Mesenchymal stem cell (in vitro differentiated cells and primary cell): ENCODE measurements around the gene RNF13.

ENCODE experiments used
- DNase-seq: peaks from one replicate; pipeline ENCODE4 v3.0.0-alpha.2; 2013
- H2AFZ ChIP-seq: one replicate; pipeline ENCODE4 v1.6.1; 2013; ENCODE audit warnings: low read depth, mild to moderate bottlenecking, control low read depth, inconsistent platforms, low read length, moderate library complexity
- H2AK5ac ChIP-seq: 2 replicates; pipeline ENCODE4 v1.6.1; 2013; ENCODE audit warnings: low read length, moderate library complexity, mild to moderate bottlenecking, inconsistent platforms; ENCODE audit not compliant: severe bottlenecking
- H2BK120ac ChIP-seq: one replicate; pipeline ENCODE4 v1.6.1; 2013; ENCODE audit warnings: low read depth, mild to moderate bottlenecking, inconsistent platforms, low read length, moderate library complexity
- H2BK12ac ChIP-seq, 2 experiments: one replicate each; pipeline ENCODE4 v1.6.1; 2013; ENCODE audit warnings: inconsistent platforms in 2 of 2, low read length in 2 of 2, mild to moderate bottlenecking in 2 of 2, moderate library complexity in 2 of 2, control low read depth in 1 of 2
- H2BK15ac ChIP-seq: one replicate; pipeline ENCODE4 v1.6.1; 2013; ENCODE audit warnings: mild to moderate bottlenecking, low read depth, inconsistent platforms; ENCODE audit not compliant: poor library complexity, severe bottlenecking
- H2BK5ac ChIP-seq: 2 replicates; pipeline ENCODE4 v1.6.1; 2013; ENCODE audit warnings: low read depth, mild to moderate bottlenecking, low read length, control low read depth, inconsistent platforms; ENCODE audit not compliant: poor library complexity, severe bottlenecking
- H3K14ac ChIP-seq, 2 experiments: one replicate each; pipeline ENCODE4 v1.6.1; 2013; ENCODE audit warnings: inconsistent platforms in 2 of 2, low read length in 2 of 2, control low read depth in 1 of 2, mild to moderate bottlenecking in 1 of 2, moderate library complexity in 1 of 2
- H3K18ac ChIP-seq, 2 experiments: one replicate each; pipeline ENCODE4 v1.6.1; 2013; ENCODE audit warnings: inconsistent platforms in 2 of 2, low read length in 2 of 2, control low read depth in 1 of 2, low read depth in 1 of 2, mild to moderate bottlenecking in 1 of 2
- H3K23ac ChIP-seq, 2 experiments: one replicate each; pipeline ENCODE4 v1.6.1; 2013; ENCODE audit warnings: inconsistent platforms in 2 of 2, low read length in 2 of 2, mild to moderate bottlenecking in 2 of 2, moderate library complexity in 2 of 2, control low read depth in 1 of 2
- H3K27ac ChIP-seq: 2 replicates; pipeline ENCODE4 v1.5.1; 2013; ENCODE audit warnings: mild to moderate bottlenecking, moderate library complexity, low read length, control low read depth, inconsistent platforms; ENCODE audit not compliant: poor library complexity, severe bottlenecking
- H3K27me3 ChIP-seq, 2 experiments: 2 replicates each; pipeline versions ENCODE4 v1.6.1 to v1.7.0; 2013; ENCODE audit warnings: low read length in 2 of 2, mild to moderate bottlenecking in 2 of 2, moderate library complexity in 2 of 2, control low read depth in 1 of 2, inconsistent platforms in 1 of 2; ENCODE audit not compliant: control insufficient read depth in 1 of 2, insufficient read depth in 1 of 2
- H3K36me3 ChIP-seq, 2 experiments: 2 replicates each; pipeline versions ENCODE4 v1.6.1 to v1.7.0; 2013; ENCODE audit warnings: low read length in 2 of 2, control low read depth in 1 of 2, inconsistent platforms in 1 of 2, low read depth in 1 of 2, mild to moderate bottlenecking in 1 of 2; ENCODE audit not compliant: insufficient read depth in 2 of 2, control insufficient read depth in 1 of 2
- H3K4ac ChIP-seq, 2 experiments: one replicate each; pipeline ENCODE4 v1.6.1; 2013; ENCODE audit warnings: inconsistent platforms in 2 of 2, low read length in 2 of 2, mild to moderate bottlenecking in 2 of 2, moderate library complexity in 2 of 2, control low read depth in 1 of 2, low read depth in 1 of 2
- H3K4me1 ChIP-seq: 2 replicates; pipeline ENCODE4 v1.6.1; 2013; ENCODE audit warnings: low read depth, low read length, control low read depth; ENCODE audit not compliant: control insufficient read depth, insufficient read depth
- H3K4me2 ChIP-seq: 2 replicates; pipeline ENCODE4 v1.6.1; 2013; ENCODE audit warnings: low read length, mild to moderate bottlenecking, inconsistent platforms; ENCODE audit not compliant: poor library complexity, severe bottlenecking
- H3K4me3 ChIP-seq, 2 experiments: 2 replicates each; pipeline versions ENCODE4 v1.5.1 to v1.7.0; 2013; ENCODE audit warnings: low read length in 2 of 2, mild to moderate bottlenecking in 2 of 2, control low read depth in 1 of 2, low read depth in 1 of 2; ENCODE audit not compliant: insufficient read depth in 1 of 2
- H3K79me1 ChIP-seq: replicated peaks from 2 replicates; pipeline ENCODE4 v1.6.1; 2013; ENCODE audit warnings: mild to moderate bottlenecking, control low read depth, low read length, inconsistent platforms; ENCODE audit not compliant: poor library complexity, severe bottlenecking
- H3K9ac ChIP-seq: 2 replicates; pipeline ENCODE4 v1.7.0; 2013; ENCODE audit warnings: mild to moderate bottlenecking, low read length, moderate library complexity
- H3K9me3 ChIP-seq: 2 replicates; pipeline ENCODE4 v1.7.0; 2013; ENCODE audit warnings: mild to moderate bottlenecking, low read length; ENCODE audit not compliant: control insufficient read depth
- H4K8ac ChIP-seq: one replicate; pipeline ENCODE4 v1.6.1; 2013; ENCODE audit warnings: inconsistent platforms, mild to moderate bottlenecking, low read length, moderate library complexity
- H4K91ac ChIP-seq: one replicate; pipeline ENCODE4 v1.6.1; 2013; ENCODE audit warnings: mild to moderate bottlenecking, low read length, inconsistent platforms
- WGBS: methylation state at CpG from one replicate; pipeline ENCODE4 v1.1.7; 2013; ENCODE audit warnings: mixed read lengths; 5-methylcytosine and 5-hydroxymethylcytosine counted together

The RNF13 gene

GRCh38 chr3:149781741-149782140, 31.3 kb upstream of the RNF13 start:
- no peak overlapping the region for H2AFZ ChIP-seq
- H3K4ac ChIP-seq = no peak overlapping the region
- no peak for DNase-seq
- no peaks in the 10 kb centered on the region for H3K27me3 ChIP-seq
- no peak overlapping the region for H3K9ac ChIP-seq
- WGBS = 100% methylated on average over 2 of the region's 3 CpGs
- H3K18ac ChIP-seq = no peak overlapping the region
- H3K4me2 ChIP-seq = no peak overlapping the region
- no peak overlapping the region for H2BK15ac ChIP-seq
- no peak overlapping the region for H3K4me3 ChIP-seq
- no peak overlapping the region for H2BK12ac ChIP-seq
- no peak overlapping the region for H3K23ac ChIP-seq
- no peaks in the 10 kb centered on the region for H3K79me1 ChIP-seq
- H2BK5ac ChIP-seq = no peak overlapping the region
- no peak overlapping the region for H4K8ac ChIP-seq
- H3K36me3 ChIP-seq = no peaks in the 10 kb centered on the region
- peaks cover 3% of the 10 kb centered on the region for H3K4me1 ChIP-seq
- H2AK5ac ChIP-seq = peak overlapping the region; percentile 12
- no peak overlapping the region for H3K14ac ChIP-seq
- H3K27ac ChIP-seq = no peak overlapping the region
- no peak overlapping the region for H2BK120ac ChIP-seq
- no peak overlapping the region for H4K91ac ChIP-seq
- H3K9me3 ChIP-seq = no peaks in the 10 kb centered on the region

DNA sequence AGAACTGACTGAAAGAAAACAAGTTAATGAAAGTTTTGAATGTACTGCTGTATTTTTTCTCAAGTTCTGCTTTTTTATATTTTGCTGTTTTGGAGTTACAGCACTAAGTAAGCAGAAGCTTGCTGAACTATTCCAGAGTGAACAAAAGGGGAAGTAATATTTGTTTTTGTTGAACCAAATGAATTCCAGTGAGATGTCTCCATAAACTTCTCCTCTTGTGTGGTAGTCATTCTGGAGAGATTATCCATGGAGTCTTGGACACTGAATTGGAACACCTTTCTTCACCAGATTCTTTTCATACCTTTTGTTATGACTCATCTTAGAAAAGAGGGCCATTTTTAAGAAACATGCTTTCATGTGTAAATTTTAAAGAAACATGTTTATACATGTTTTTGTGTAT, 29.4 kb upstream of the RNF13 start:
- no peaks in the 10 kb centered on the region for H3K79me1 ChIP-seq
- H3K4me3 ChIP-seq = no peak overlapping the region
- no peak overlapping the region for H3K23ac ChIP-seq
- peak overlapping the region; percentile 77 for H3K27ac ChIP-seq
- no peaks in the 10 kb centered on the region for H3K9me3 ChIP-seq
- no peak overlapping the region for H2BK120ac ChIP-seq
- H3K4me1 ChIP-seq = peaks cover 3% of the 10 kb centered on the region
- H3K36me3 ChIP-seq = no peaks in the 10 kb centered on the region
- no peaks in the 10 kb centered on the region for H3K27me3 ChIP-seq
- no peak overlapping the region for H2AFZ ChIP-seq
- no peak overlapping the region for H4K8ac ChIP-seq
- H3K9ac ChIP-seq = peak overlapping the region; percentile 27
- H2AK5ac ChIP-seq = no peak overlapping the region
- H3K18ac ChIP-seq = no peak overlapping the region
- peak; percentile 38 for DNase-seq
- H2BK15ac ChIP-seq = no peak overlapping the region
- no peak overlapping the region for H2BK12ac ChIP-seq
- no peak overlapping the region for H2BK5ac ChIP-seq
- H3K4me2 ChIP-seq = no peak overlapping the region
- no peak overlapping the region for H4K91ac ChIP-seq
- no peak overlapping the region for H3K4ac ChIP-seq
- H3K14ac ChIP-seq = no peak overlapping the region

- peak overlapping the region; percentile 77 for H4K91ac ChIP-seq
- H4K8ac ChIP-seq = peak overlapping the region; percentile 93
- H3K14ac ChIP-seq = peak overlapping the region in 1 of 2 experiments; percentile 38
- peak; percentile 35 for DNase-seq
- H3K9me3 ChIP-seq = no peaks in the 10 kb centered on the region
- no peaks in the 10 kb centered on the region for H3K36me3 ChIP-seq
- no peak overlapping the region for H3K23ac ChIP-seq
- peaks cover 3% of the 10 kb centered on the region for H3K4me1 ChIP-seq
- H2BK15ac ChIP-seq = no peak overlapping the region
- no peak overlapping the region for H2AFZ ChIP-seq
- 80% methylated on average over 4 of the region's 5 CpGs for WGBS
- no peaks in the 10 kb centered on the region for H3K79me1 ChIP-seq
- H2AK5ac ChIP-seq = peak overlapping the region; percentile 64
- H3K27me3 ChIP-seq = no peaks in the 10 kb centered on the region
- peak overlapping the region; percentile 27 for H3K9ac ChIP-seq
- H3K27ac ChIP-seq = peak overlapping the region; percentile 97
- peak overlapping the region; percentile 97 for H2BK5ac ChIP-seq
- H2BK12ac ChIP-seq = peak overlapping the region; percentile 85 to 87
- H3K4ac ChIP-seq = peak overlapping the region; percentile 64
- H3K18ac ChIP-seq = peak overlapping the region; percentile 73 to 80
- no peak overlapping the region for H3K4me3 ChIP-seq
- H3K4me2 ChIP-seq = no peak overlapping the region
- H2BK120ac ChIP-seq = no peak overlapping the region
These were observed 28.8 kb upstream of the RNF13 start for GRCh38 chr3:149784064-149784704.

- H2BK5ac ChIP-seq = no peak overlapping the region
These were observed 22.7 kb upstream of the RNF13 start for GRCh38 chr3:149790268-149790667.

More at GRCh38 chr3:149790268-149790667, 22.7 kb upstream of the RNF13 start:
- H4K91ac ChIP-seq = no peak overlapping the region
- H3K79me1 ChIP-seq = no peaks in the 10 kb centered on the region
- H3K4me2 ChIP-seq = no peak overlapping the region
- H2BK120ac ChIP-seq = no peak overlapping the region
- H3K14ac ChIP-seq = no peak overlapping the region
- H2BK15ac ChIP-seq = no peak overlapping the region
- WGBS = 80% methylated on average over 1 of the region's 2 CpGs
- H3K4ac ChIP-seq = no peak overlapping the region
- no peak overlapping the region for H3K18ac ChIP-seq
- H3K9me3 ChIP-seq = no peaks in the 10 kb centered on the region
- no peak for DNase-seq
- no peak overlapping the region for H4K8ac ChIP-seq
- H3K36me3 ChIP-seq = no peaks in the 10 kb centered on the region
- no peak overlapping the region for H3K23ac ChIP-seq
- no peaks in the 10 kb centered on the region for H3K27me3 ChIP-seq
- no peak overlapping the region for H3K27ac ChIP-seq
- no peak overlapping the region for H2BK12ac ChIP-seq
- no peak overlapping the region for H2AFZ ChIP-seq
- peak overlapping the region; percentile 13 for H3K9ac ChIP-seq
- H3K4me3 ChIP-seq = peak overlapping the region in 1 of 2 experiments; percentile 23
- no peak overlapping the region for H2AK5ac ChIP-seq
- no peaks in the 10 kb centered on the region for H3K4me1 ChIP-seq
